ENCODE measurements around the gene IFT122. TPM values are rescaled to one million over a fixed set of nuclear protein-coding genes. Genes with fewer than 3 reads are reported as not detected.

The IFT122 gene
- total RNA-seq, 1 donor from 2014 or later = 19.2 TPM

DNA sequence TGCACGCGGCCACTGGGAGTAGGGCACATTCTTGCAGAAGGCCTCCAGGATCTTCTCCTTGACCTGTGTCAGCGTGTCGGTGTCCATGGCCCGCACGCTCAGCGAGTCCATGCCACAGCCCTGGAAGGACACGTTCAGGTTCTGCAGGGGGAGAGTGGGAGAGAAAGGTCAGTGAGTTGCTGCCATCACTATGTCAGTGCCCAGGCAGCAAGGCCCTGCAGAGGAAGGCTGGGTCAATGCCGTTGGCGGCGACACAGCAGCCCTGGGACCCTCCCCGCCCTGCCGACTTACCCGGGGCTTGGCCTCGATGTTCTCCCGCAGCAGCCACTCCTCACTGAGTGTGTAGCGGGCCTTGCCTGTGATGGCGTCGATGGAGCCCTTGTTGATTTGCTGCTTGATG, 122.8 kb downstream of the IFT122 start:
- ATAC-seq (ENCODE audit: low read depth) (no peak), DNase-seq (no peak)
- TF ChIP-seq, protein P1, sequence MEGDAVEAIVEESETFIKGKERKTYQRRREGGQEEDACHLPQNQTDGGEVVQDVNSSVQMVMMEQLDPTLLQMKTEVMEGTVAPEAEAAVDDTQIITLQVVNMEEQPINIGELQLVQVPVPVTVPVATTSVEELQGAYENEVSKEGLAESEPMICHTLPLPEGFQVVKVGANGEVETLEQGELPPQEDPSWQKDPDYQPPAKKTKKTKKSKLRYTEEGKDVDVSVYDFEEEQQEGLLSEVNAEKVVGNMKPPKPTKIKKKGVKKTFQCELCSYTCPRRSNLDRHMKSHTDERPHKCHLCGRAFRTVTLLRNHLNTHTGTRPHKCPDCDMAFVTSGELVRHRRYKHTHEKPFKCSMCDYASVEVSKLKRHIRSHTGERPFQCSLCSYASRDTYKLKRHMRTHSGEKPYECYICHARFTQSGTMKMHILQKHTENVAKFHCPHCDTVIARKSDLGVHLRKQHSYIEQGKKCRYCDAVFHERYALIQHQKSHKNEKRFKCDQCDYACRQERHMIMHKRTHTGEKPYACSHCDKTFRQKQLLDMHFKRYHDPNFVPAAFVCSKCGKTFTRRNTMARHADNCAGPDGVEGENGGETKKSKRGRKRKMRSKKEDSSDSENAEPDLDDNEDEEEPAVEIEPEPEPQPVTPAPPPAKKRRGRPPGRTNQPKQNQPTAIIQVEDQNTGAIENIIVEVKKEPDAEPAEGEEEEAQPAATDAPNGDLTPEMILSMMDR (IDR thresholded peaks at IDR 0.05) = no peak
- POLR2A ChIA-PET = no interaction called here
- no peak overlapping the region for H3K4me3 Mint-ChIP-seq
- H3K4me1 Mint-ChIP-seq = peaks cover 6% of the 10 kb centered on the region
- H3K36me3 Mint-ChIP-seq (ENCODE audit: low read depth) = no peaks in the 10 kb centered on the region
- H3K9me3 Mint-ChIP-seq = no peaks in the 10 kb centered on the region
- CTCF ChIA-PET = no interaction called here
- intact Hi-C loops (cut with micrococcal nuclease) = no loop called here
- peaks cover 3% of the 10 kb centered on the region for H3K27me3 Mint-ChIP-seq
- no peak overlapping the region for H3K27ac Mint-ChIP-seq

DNA sequence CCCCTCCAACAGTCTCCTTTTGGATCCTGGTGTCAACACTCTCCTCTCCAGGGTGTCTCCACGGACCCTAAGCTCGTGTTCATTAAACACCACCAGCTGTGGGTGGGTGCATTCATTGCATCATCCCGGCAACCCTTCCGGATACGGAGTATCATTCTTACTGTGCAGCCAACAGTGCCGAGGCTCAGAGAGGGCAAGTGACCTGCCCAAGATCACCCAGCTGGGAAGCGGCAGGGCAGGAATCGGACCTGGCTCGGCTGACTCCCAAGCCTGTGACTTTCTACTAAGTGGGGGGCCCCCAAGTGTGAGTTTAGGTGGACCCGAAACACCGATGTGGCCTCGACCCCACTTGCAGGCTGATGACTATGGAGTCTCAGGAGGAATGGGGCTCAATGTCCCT, 123.3 kb downstream of the IFT122 start:
- H3K4me3 Mint-ChIP-seq = no peak overlapping the region
- peaks cover 1% of the 10 kb centered on the region for H3K27me3 Mint-ChIP-seq
- CTCF ChIA-PET = no interaction called here
- no peak for ATAC-seq (ENCODE audit: low read depth)
- no peak overlapping the region for H3K27ac Mint-ChIP-seq
- no peak for DNase-seq
- intact Hi-C loops (cut with micrococcal nuclease) = no loop called here
- no peaks in the 10 kb centered on the region for H3K9me3 Mint-ChIP-seq
- TF ChIP-seq, protein P1 (IDR thresholded peaks at IDR 0.05) = no peak
- POLR2A ChIA-PET = no interaction called here
- H3K4me1 Mint-ChIP-seq = peaks cover 5% of the 10 kb centered on the region
- no peaks in the 10 kb centered on the region for H3K36me3 Mint-ChIP-seq (ENCODE audit: low read depth)

DNA sequence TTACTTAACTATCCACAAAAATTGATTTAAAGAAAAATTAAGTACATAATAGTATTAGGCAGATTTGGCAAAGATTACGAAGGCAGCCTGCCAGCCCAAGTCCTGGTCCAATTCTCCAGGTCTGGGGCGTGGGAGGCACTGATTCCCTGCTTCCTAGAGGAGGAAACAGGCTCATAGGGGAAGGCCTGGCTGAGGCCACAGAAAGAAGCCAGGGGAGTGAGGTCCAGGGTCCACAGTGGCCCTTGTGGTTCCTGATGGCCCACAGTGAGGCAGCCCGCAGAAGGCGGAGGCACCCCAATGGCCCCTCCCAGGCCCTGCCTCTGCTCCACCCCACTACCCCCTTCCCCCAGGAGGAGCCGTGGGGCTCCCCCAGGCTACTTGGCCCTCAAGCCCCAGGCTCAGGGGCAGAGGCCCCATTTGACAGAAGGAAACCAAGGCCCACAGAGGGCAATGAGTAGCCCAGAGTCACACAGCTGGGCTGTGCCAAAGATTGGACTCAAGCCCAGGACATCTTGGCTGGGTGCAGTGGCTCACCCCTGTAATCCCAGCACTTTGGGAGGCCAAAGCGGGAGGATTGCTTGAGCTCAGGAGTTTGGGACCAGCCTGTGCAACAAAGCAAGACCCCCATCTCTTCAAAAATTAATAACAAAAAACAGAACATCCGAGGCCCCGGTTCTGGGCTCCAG, 124.0 kb downstream of the IFT122 start:
- Mint-ChIP-seq H3K9me3 (no peaks in the 10 kb centered on the region), H3K36me3 (ENCODE audit: low read depth) (no peaks in the 10 kb centered on the region), H3K4me1 (peaks cover 3% of the 10 kb centered on the region), H3K27ac (no peak overlapping the region), H3K4me3 (no peak overlapping the region), H3K27me3 (no peaks in the 10 kb centered on the region)
- ChIA-PET CTCF (no interaction called here), POLR2A (no interaction called here)
- intact Hi-C loops (cut with micrococcal nuclease) = no loop called here
- TF ChIP-seq, protein P1 (IDR thresholded peaks at IDR 0.05) = no peak
- ATAC-seq (ENCODE audit: low read depth) (no peak), DNase-seq (no peak)

DNA sequence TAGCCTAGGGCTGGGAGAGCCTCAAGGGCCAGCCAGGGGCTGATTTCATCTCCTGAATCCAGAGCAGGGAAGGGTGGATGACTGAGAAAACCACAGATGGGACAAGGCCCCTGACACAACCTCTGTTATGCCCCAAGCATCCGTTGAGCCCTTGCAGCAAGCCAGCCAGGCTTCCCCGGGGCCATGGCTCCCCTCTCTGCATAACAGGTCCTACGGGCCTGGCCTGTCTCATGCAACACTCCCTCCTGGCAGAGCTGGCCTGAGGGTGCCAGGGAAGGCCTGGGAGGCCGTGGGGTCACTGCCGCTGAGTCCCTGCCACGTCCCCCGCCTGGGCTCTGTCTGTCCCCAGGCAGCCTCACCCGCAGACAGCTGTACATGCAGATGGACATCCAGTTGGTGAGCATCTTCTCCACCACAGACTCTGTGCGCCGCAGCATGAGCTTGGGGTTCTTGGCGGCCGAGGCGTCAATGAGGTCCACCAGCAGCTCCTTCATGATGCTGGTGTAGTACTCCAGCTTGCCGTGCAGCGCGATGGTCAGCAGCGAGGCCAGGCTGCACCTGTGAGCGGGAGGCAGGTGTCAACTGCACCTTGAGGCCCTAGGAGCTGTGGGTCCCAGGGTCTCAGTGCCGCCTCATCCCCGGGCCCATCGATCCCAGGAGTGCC, 125.1 kb downstream of the IFT122 start:
- ChIA-PET CTCF (no interaction called here), POLR2A (interaction anchor here (1.0 kb wide), 1 partner anchor 12 kb away, joined by 3 read pairs; no protein-coding TSS in a partner anchor)
- no peak overlapping the region for H3K27ac Mint-ChIP-seq
- H3K4me1 Mint-ChIP-seq = peaks cover 3% of the 10 kb centered on the region
- TF ChIP-seq, protein P1 (IDR thresholded peaks at IDR 0.05) = no peak
- ATAC-seq (ENCODE audit: low read depth) (no peak), DNase-seq (no peak)
- no peaks in the 10 kb centered on the region for H3K9me3 Mint-ChIP-seq
- no peaks in the 10 kb centered on the region for H3K27me3 Mint-ChIP-seq
- intact Hi-C loops (cut with micrococcal nuclease) = no loop called here
- H3K36me3 Mint-ChIP-seq (ENCODE audit: low read depth) = no peaks in the 10 kb centered on the region
- H3K4me3 Mint-ChIP-seq = no peak overlapping the region

DNA sequence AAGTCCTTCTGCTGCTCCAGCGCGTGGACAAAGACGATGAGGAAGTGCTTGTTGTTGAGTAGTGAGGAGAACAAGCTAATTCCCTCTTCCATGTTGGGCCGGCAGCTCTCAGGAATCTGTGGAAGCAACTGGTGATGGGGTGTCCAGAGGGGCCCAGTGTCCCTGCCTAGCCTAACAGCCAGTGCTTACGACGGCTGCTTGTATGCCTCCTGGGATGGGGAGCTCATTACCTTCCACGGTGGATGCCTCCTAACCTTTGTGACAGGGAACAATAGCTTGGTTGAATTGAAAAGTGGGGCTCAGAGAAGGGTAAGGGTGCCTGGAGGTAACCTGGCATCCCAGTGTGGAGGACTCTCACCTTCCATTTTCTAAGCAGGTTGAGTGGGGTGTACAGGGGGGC, 125.9 kb downstream of the IFT122 start:
- H3K27ac Mint-ChIP-seq = no peak overlapping the region
- no peaks in the 10 kb centered on the region for H3K36me3 Mint-ChIP-seq (ENCODE audit: low read depth)
- H3K27me3 Mint-ChIP-seq = no peaks in the 10 kb centered on the region
- TF ChIP-seq, protein P1 (IDR thresholded peaks at IDR 0.05) = no peak
- ATAC-seq (ENCODE audit: low read depth) = no peak
- H3K4me3 Mint-ChIP-seq = no peak overlapping the region
- H3K9me3 Mint-ChIP-seq = no peaks in the 10 kb centered on the region
- POLR2A ChIA-PET = interaction anchor here (1.0 kb wide), 1 partner anchor 11 kb away, joined by 3 read pairs; no protein-coding TSS in a partner anchor
- intact Hi-C loops (cut with micrococcal nuclease) = no loop called here
- CTCF ChIA-PET = no interaction called here
- H3K4me1 Mint-ChIP-seq = peaks cover under 1% of the 10 kb centered on the region
- DNase-seq = no peak
